Smooth muscle cell (in vitro differentiated cells): ENCODE results near the gene APBA1. TPM values are rescaled to one million over a fixed set of nuclear protein-coding genes. Genes with fewer than 3 reads are reported as not detected.
"Not testable (repeated sequence)": the region's sequence is repeated elsewhere in the genome, so short reads cannot be mapped to it uniquely, and the experiment has no call there.

Experiments
- DNase-seq: peaks from one replicate; lab custom pipeline; 2025; ENCODE audit not compliant: unreplicated experiment; lab: John Stamatoyannopoulos, UW
- H2AFZ ChIP-seq: fragments of 200-600 bp; sonication (generic); 2 replicates; pipeline ENCODE4 v1.6.0; 2016; ENCODE audit warnings: antibody characterized with exemption, low read depth, mild to moderate bottlenecking
- H3F3A ChIP-seq: fragments of 200-600 bp; sonication (generic); 2 replicates; pipeline ENCODE4 v1.6.0; 2017; ENCODE audit warnings: antibody characterized with exemption, low read depth
- H3K27ac ChIP-seq: fragments of 200-600 bp; sonication (generic); 2 replicates; pipeline ENCODE4 v1.5.1; 2016; ENCODE audit warnings: low read depth, mild to moderate bottlenecking
- H3K27me3 ChIP-seq: fragments of 200-600 bp; sonication (generic); 2 replicates; pipeline ENCODE4 v1.6.1; 2016; ENCODE audit warnings: low read depth, mild to moderate bottlenecking
- H3K36me3 ChIP-seq: fragments of 200-600 bp; sonication (generic); 2 replicates; pipeline ENCODE4 v1.5.1; 2016; ENCODE audit warnings: low read depth
- H3K4me1 ChIP-seq: fragments of 200-600 bp; sonication (generic); 2 replicates; pipeline ENCODE4 v1.5.1; 2016; ENCODE audit warnings: low read depth
- H3K4me2 ChIP-seq: fragments of 200-600 bp; sonication (generic); 2 replicates; pipeline ENCODE4 v1.6.0; 2016; ENCODE audit warnings: mild to moderate bottlenecking
- H3K4me3 ChIP-seq: fragments of 200-600 bp; sonication (generic); 2 replicates; pipeline ENCODE4 v1.5.1; 2016; ENCODE audit warnings: mild to moderate bottlenecking
- H3K79me2 ChIP-seq: fragments of 200-600 bp; sonication (generic); 2 replicates; pipeline ENCODE4 v1.6.0; 2016; ENCODE audit warnings: low read depth, mild to moderate bottlenecking
- H3K9ac ChIP-seq: fragments of 200-600 bp; sonication (generic); 2 replicates; pipeline ENCODE4 v1.6.0; 2016; ENCODE audit warnings: low read depth
- H3K9me3 ChIP-seq: fragments of 200-600 bp; sonication (generic); replicated peaks from 2 replicates; pipeline ENCODE4 v1.5.1; 2016; ENCODE audit warnings: low read depth
- H4K20me1 ChIP-seq: fragments of 200-600 bp; sonication (generic); 2 replicates; pipeline ENCODE4 v1.6.0; 2016; ENCODE audit warnings: low read depth
- WGBS: methylation state at CpG from one replicate; pipeline ENCODE4 v1.1.7; 2016; ENCODE audit warnings: low lambda C conversion rate; 5-methylcytosine and 5-hydroxymethylcytosine counted together
- polyA plus RNA-seq: library from polyadenylated mRNA; unstranded; fragments of >200 nt; fragmentation: Nextera tagmentation; extraction: Ambion mirVana; gene quantifications from 2 replicates; pipeline ENCODE4 v1.2.1, GENCODE V29; 2016
- total RNA-seq: library from RNA; depleted of rRNA; stranded (reverse); fragments of >200 nt; gene quantifications from 2 replicates; pipeline ENCODE4 v1.2.3, GENCODE V29; 2014
- TF ChIP-seq, protein P1 (sequence below): fragments of 200-600 bp; sonication (generic); IDR thresholded peaks from 2 replicates; pipeline ENCODE4 v1.5.1; 2017; ENCODE audit warnings: borderline replicate concordance, mild to moderate bottlenecking, antibody characterized with exemption; ENCODE audit not compliant: insufficient read depth, poor library complexity, severe bottlenecking

The APBA1 gene
- total and polyA plus RNA-seq, 2 experiments from 2014 or later: 1.4 to 6.1 TPM

GRCh38 chr9:69443178-69443577 is 229.0 kb downstream of the APBA1 start:
- Histone ChIP-seq H3F3A (no peaks in the 10 kb centered on the region), H3K79me2 (no peaks in the 10 kb centered on the region)

DNA sequence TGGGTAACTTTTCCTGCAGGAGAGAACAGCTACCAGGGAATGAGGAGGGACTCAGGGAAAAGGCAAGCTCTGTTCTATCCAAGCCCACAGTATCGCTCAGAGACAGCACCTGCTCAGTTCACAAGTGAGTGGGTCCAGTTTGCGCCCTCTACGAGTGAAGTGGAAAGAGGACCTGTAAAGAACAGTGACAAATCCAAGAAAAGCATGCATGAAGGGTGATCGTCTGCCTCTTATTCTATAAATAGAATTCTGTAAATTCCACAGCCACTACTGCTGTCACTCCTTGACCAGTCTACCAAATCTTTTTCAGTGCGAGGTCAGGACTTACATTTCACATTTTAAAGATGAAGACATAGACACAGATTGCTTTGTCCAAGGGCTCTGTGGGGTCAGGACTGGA is 229.7 kb downstream of the APBA1 start:
- no peak overlapping the region for H3K9ac ChIP-seq
- TF ChIP-seq, protein P1, sequence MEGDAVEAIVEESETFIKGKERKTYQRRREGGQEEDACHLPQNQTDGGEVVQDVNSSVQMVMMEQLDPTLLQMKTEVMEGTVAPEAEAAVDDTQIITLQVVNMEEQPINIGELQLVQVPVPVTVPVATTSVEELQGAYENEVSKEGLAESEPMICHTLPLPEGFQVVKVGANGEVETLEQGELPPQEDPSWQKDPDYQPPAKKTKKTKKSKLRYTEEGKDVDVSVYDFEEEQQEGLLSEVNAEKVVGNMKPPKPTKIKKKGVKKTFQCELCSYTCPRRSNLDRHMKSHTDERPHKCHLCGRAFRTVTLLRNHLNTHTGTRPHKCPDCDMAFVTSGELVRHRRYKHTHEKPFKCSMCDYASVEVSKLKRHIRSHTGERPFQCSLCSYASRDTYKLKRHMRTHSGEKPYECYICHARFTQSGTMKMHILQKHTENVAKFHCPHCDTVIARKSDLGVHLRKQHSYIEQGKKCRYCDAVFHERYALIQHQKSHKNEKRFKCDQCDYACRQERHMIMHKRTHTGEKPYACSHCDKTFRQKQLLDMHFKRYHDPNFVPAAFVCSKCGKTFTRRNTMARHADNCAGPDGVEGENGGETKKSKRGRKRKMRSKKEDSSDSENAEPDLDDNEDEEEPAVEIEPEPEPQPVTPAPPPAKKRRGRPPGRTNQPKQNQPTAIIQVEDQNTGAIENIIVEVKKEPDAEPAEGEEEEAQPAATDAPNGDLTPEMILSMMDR: no peak
- H3K36me3 ChIP-seq: no peaks in the 10 kb centered on the region
- no peak overlapping the region for H3K4me3 ChIP-seq
- no peaks in the 10 kb centered on the region for H3F3A ChIP-seq
- H3K27me3 ChIP-seq: no peaks in the 10 kb centered on the region
- H3K9me3 ChIP-seq: no peaks in the 10 kb centered on the region
- H2AFZ ChIP-seq: no peak overlapping the region
- H4K20me1 ChIP-seq: no peaks in the 10 kb centered on the region
- H3K4me1 ChIP-seq: no peaks in the 10 kb centered on the region
- no peak overlapping the region for H3K4me2 ChIP-seq
- H3K27ac ChIP-seq: no peak overlapping the region
- no peaks in the 10 kb centered on the region for H3K79me2 ChIP-seq
- DNase-seq: no peak
- 79% methylated on average over 5 of the region's 5 CpGs for WGBS

More at GRCh38 chr9:69443178-69443577, 229.0 kb downstream of the APBA1 start:
- H3K36me3 ChIP-seq: no peaks in the 10 kb centered on the region
- H3K4me2 ChIP-seq: no peak overlapping the region
- H3K27me3 ChIP-seq: no peaks in the 10 kb centered on the region
- TF ChIP-seq, protein P1: no peak
- H3K4me3 ChIP-seq: no peak overlapping the region
- H2AFZ ChIP-seq: no peak overlapping the region
- H3K9ac ChIP-seq: no peak overlapping the region
- H4K20me1 ChIP-seq: no peaks in the 10 kb centered on the region
- H3K9me3 ChIP-seq: no peaks in the 10 kb centered on the region
- no peak overlapping the region for H3K27ac ChIP-seq
- H3K4me1 ChIP-seq: no peaks in the 10 kb centered on the region
- 94% methylated on average over 3 of the region's 3 CpGs for WGBS
- DNase-seq: no peak

DNA sequence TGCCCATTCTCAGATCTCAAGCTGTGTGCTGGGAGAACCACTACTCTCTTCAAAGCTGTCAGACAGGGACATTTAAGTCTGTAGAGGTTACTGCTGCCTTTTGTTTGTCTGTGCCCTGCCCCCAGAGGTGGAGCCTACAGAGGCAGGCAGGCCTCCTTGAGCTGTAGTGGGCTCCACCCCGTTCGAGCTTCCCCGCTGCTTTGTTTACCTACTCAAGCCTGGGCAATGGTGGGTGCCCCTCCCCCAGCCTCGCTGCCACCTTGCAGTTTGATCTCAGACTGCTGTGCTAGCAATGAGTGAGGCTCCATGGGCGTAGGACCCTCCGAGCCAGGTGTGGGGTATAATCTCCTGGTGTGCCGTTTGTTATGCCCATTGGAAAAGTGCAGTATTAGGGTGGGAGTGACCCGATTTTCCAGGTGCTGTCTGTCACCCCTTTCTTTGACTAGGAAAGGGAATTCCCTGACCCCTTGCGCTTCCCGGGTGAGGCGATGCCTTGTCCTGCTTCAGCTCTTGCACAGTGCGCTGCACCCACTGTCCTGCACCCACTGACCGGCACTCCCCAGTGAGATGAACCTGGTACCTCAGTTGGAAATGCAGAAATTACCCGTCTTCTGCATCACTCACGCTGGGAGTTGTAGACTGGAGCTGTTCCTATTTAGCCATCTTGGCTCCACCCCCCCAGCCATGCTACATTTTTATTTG is 231.8 kb downstream of the APBA1 start:
- not testable (repeated sequence) for H3K4me1 ChIP-seq, DNase-seq, H3K4me3 ChIP-seq, H3K79me2 ChIP-seq, H3K9me3 ChIP-seq, H3K9ac ChIP-seq, H3K4me2 ChIP-seq, H3K36me3 ChIP-seq, H4K20me1 ChIP-seq, H3K27ac ChIP-seq, H3K27me3 ChIP-seq, H2AFZ ChIP-seq, H3F3A ChIP-seq
- 90% methylated on average over 15 of the region's 15 CpGs for WGBS

GRCh38 chr9:69439654-69440053 is 232.5 kb downstream of the APBA1 start:
- H3K4me3 ChIP-seq, DNase-seq: not testable (repeated sequence)
- WGBS: 89% methylated on average over 4 of the region's 4 CpGs

More at GRCh38 chr9:69439654-69440053, 232.5 kb downstream of the APBA1 start:
- H3K27ac ChIP-seq, H3K4me2 ChIP-seq, H3K79me2 ChIP-seq, H3K27me3 ChIP-seq, H3F3A ChIP-seq, H4K20me1 ChIP-seq, H3K9ac ChIP-seq, H3K4me1 ChIP-seq, H2AFZ ChIP-seq, H3K9me3 ChIP-seq, H3K36me3 ChIP-seq: not testable (repeated sequence)
